HepG2 (cell line): ENCODE measurements around the gene EEFSEC. TPM values are rescaled to one million over a fixed set of nuclear protein-coding genes. Genes with fewer than 3 reads are reported as not detected.

Source experiments
- ATAC-seq: fragments of 200-7000 bp; cut with Tn5 transposase; 3 replicates; pipeline ENCODE4 v1.9.1; 2020; ENCODE audit warnings: mild to moderate bottlenecking, moderate library complexity
- BruUV-seq: library from RNA; stranded (reverse); fragments of 400-500 nt; replicated peaks from 2 replicates; lab custom pipeline; 2021; lab: Mats Ljungman, UMichigan
- CTCF ChIA-PET: fragments of 300-600 bp; formaldehyde crosslinking; extraction: SDS; loops from one replicate; lab custom pipeline; 2021; ENCODE audit warnings: low total read pairs, inconsistent platforms, low intra/inter-chr PET ratio; lab: Yijun Ruan, JAX
- POLR2A ChIA-PET: fragments of 350-600 bp; sonication (Branson Sonifier 250); formaldehyde crosslinking; loops from one replicate; lab custom pipeline; 2020; ENCODE audit warnings: antibody characterized with exemption, inconsistent platforms; lab: Yijun Ruan, JAX
- DNase-seq: peaks from one replicate; pipeline ENCODE4 v3.0.0-alpha.2; 2015; ENCODE audit warnings: low spot score
- FAIRE-seq: peaks from 3 replicates; lab custom pipeline; 2011; peaks lifted over from hg19 to GRCh38; lab: Jason Lieb, UNC
- H2AFZ ChIP-seq: one replicate; pipeline ENCODE4 v1.6.1; 2011; ENCODE audit warnings: low read length, inconsistent platforms
- H3K27ac ChIP-seq: fragments of 300-600 bp; 3 replicates; pipeline ENCODE4 v1.8.0; 2011; ENCODE audit warnings: mixed run types, mild to moderate bottlenecking, mixed read lengths, low read length, inconsistent platforms; ENCODE audit not compliant: insufficient read depth; ENCODE audit errors: extremely low read length
- H3K27me3 ChIP-seq, 2 experiments: fragments of 200-600 bp in 1 of 2; 2 replicates in 1 of 2; 3 replicates in 1 of 2; pipeline versions ENCODE4 v1.6.0 to v1.8.0; 2011; ENCODE audit warnings: low read length in 2 of 2, mild to moderate bottlenecking in 2 of 2, moderate library complexity in 2 of 2, inconsistent platforms in 1 of 2; ENCODE audit not compliant: insufficient read depth in 2 of 2, control insufficient read depth in 1 of 2
- H3K36me3 ChIP-seq, 2 experiments: fragments of 200-600 bp in 1 of 2; replicated peaks in 1 of 2; 2 replicates in 1 of 2; 3 replicates in 1 of 2; pipeline versions ENCODE4 v1.5.1 to v1.8.0; 2011; ENCODE audit warnings: low read length in 2 of 2, inconsistent platforms in 1 of 2; ENCODE audit not compliant: insufficient read depth in 2 of 2, control insufficient read depth in 1 of 2
- H3K4me1 ChIP-seq: 2 replicates; pipeline ENCODE4 v1.5.1; 2012; ENCODE audit warnings: low read length, inconsistent platforms; ENCODE audit not compliant: insufficient read depth
- H3K4me2 ChIP-seq: 2 replicates; pipeline ENCODE4 v1.6.0; 2011; ENCODE audit warnings: low read depth, low read length, inconsistent platforms
- H3K4me3 ChIP-seq, 3 experiments: fragments of 200-600 bp in 1 of 3; sonication (generic), shearing (Covaris generic) in 1 of 3; replicated peaks in 1 of 3; 2 replicates each; pipeline ENCODE4 v1.5.1; 2011 to 2016; ENCODE audit warnings: low read length in 3 of 3, inconsistent platforms in 2 of 3, low read depth in 2 of 3, mild to moderate bottlenecking in 2 of 3, control low read depth in 1 of 3, mixed read lengths in 1 of 3; ENCODE audit not compliant: insufficient read depth in 1 of 3
- H3K79me2 ChIP-seq: one replicate; pipeline ENCODE4 v1.6.1; 2011; ENCODE audit warnings: low read length, inconsistent platforms; ENCODE audit not compliant: insufficient read depth
- H3K9ac ChIP-seq: 2 replicates; pipeline ENCODE4 v1.6.0; 2011; ENCODE audit warnings: mild to moderate bottlenecking, low read depth, low read length, inconsistent platforms; ENCODE audit not compliant: insufficient read depth
- H3K9me3 ChIP-seq: 2 replicates; pipeline ENCODE4 v1.5.1; 2012; ENCODE audit warnings: mild to moderate bottlenecking, low read length
- H4K20me1 ChIP-seq: 2 replicates; pipeline ENCODE4 v1.6.0; 2011; ENCODE audit warnings: inconsistent platforms, mild to moderate bottlenecking, low read length, moderate library complexity; ENCODE audit not compliant: insufficient read depth
- HNF4A ChIP-seq: sonication (generic); formaldehyde crosslinking; IDR thresholded peaks from 2 replicates; pipeline ENCODE4 v1.4.0; 2020; ENCODE audit warnings: missing genetic modification reagents
- LCORL ChIP-seq, 2 experiments: fragments of 450-650 bp in 1 of 2; sonication (generic) in 1 of 2; formaldehyde crosslinking in 1 of 2; IDR thresholded peaks; 2 replicates each; pipeline versions ENCODE4 v1.5.0 to v1.6.1; 2017 to 2020; ENCODE audit warnings: antibody characterized with exemption in 1 of 2, missing genetic modification reagents in 1 of 2
- NFE2L1 ChIP-seq: sonication (generic); formaldehyde crosslinking; IDR thresholded peaks from 2 replicates; pipeline ENCODE4 v1.4.0; 2020; ENCODE audit warnings: missing genetic modification reagents, mild to moderate bottlenecking, borderline replicate concordance
- NR2F1 ChIP-seq, 2 experiments: fragments of 450-650 bp in 1 of 2; formaldehyde crosslinking in 1 of 2; IDR thresholded peaks; 2 replicates each; pipeline versions ENCODE4 v1.5.0 to v1.6.1; 2016 to 2020; ENCODE audit warnings: mild to moderate bottlenecking in 1 of 2, missing compliant biosample characterization in 1 of 2, missing genetic modification reagents in 1 of 2, moderate library complexity in 1 of 2
- POGZ ChIP-seq: sonication (generic); formaldehyde crosslinking; IDR thresholded peaks from 2 replicates; pipeline ENCODE4 v1.4.0; 2020; ENCODE audit warnings: mild to moderate bottlenecking, missing genetic modification reagents
- REXO4 ChIP-seq: sonication (generic); formaldehyde crosslinking; IDR thresholded peaks from 2 replicates; pipeline ENCODE4 v1.8.0; 2022; ENCODE audit warnings: missing genetic modification reagents, mild to moderate bottlenecking, borderline replicate concordance
- SRF ChIP-seq: IDR thresholded peaks from 2 replicates; pipeline ENCODE4 v1.6.1; 2011; ENCODE audit warnings: mild to moderate bottlenecking, low read depth, low read length, moderate library complexity
- TBX3 ChIP-seq: fragments of 450-650 bp; IDR thresholded peaks from 2 replicates; pipeline ENCODE4 v1.6.1; 2017; ENCODE audit warnings: antibody characterized with exemption, mild to moderate bottlenecking, inconsistent platforms, borderline replicate concordance
- ZFP1 ChIP-seq: IDR thresholded peaks from 2 replicates; pipeline ENCODE4 v1.6.1; 2016
- ZKSCAN5 ChIP-seq: sonication (generic); formaldehyde crosslinking; IDR thresholded peaks from 2 replicates; pipeline ENCODE4 v1.5.1; 2020; ENCODE audit warnings: mild to moderate bottlenecking, missing genetic modification reagents
- ZNF296 ChIP-seq: sonication (generic); formaldehyde crosslinking; conservative IDR thresholded peaks from 2 replicates; pipeline ENCODE4 v1.5.0; 2020; ENCODE audit warnings: mild to moderate bottlenecking, missing genetic modification reagents
- ZNF441 ChIP-seq: sonication (generic); formaldehyde crosslinking; IDR thresholded peaks from 2 replicates; pipeline ENCODE4 v1.7.0; 2021; ENCODE audit warnings: missing genetic modification reagents, borderline replicate concordance
- ZNF572 ChIP-seq: sonication (generic); formaldehyde crosslinking; IDR thresholded peaks from 2 replicates; pipeline ENCODE4 v1.5.1; 2020; ENCODE audit warnings: mild to moderate bottlenecking, missing genetic modification reagents
- ZNF7 ChIP-seq: IDR thresholded peaks from 2 replicates; pipeline ENCODE4 v1.6.1; 2016; ENCODE audit warnings: missing biosample characterization, missing genetic modification reagents
- ZNF788 ChIP-seq: sonication (generic); formaldehyde crosslinking; IDR thresholded peaks from 2 replicates; pipeline ENCODE4 v1.5.0; 2020; ENCODE audit warnings: mild to moderate bottlenecking, missing genetic modification reagents, borderline replicate concordance
- ZNF878 ChIP-seq: sonication (generic); formaldehyde crosslinking; IDR thresholded peaks from 2 replicates; pipeline ENCODE4 v1.8.1; 2023; ENCODE audit warnings: mild to moderate bottlenecking, missing genetic modification reagents, moderate library complexity
- WGBS: methylation state at CpG from one replicate; pipeline ENCODE4 v1.1.6; 2017; ENCODE audit warnings: low lambda C conversion rate; 5-methylcytosine and 5-hydroxymethylcytosine counted together
- in situ Hi-C: cut with HindIII; loops from 2 replicates; pipeline ENCODE4 v1.10.0; 2017; ENCODE audit warnings: low pct_unique_long_range_greater_than_20kb; ENCODE audit not compliant: extremely low pct_ligation_motif_present
- intact Hi-C: fragments of 100-400 bp; cut with micrococcal nuclease; formaldehyde crosslinking; loops from one replicate; pipeline ENCODE4 v1.10.0; 2022; ENCODE audit not compliant: unreplicated experiment
- polyA plus RNA-seq, 8 experiments: library from polyadenylated mRNA; depleted of rRNA in 3 of 8; stranded (reverse) in 7 of 8; unstranded in 1 of 8; fragments of >200 nt; fragmentation: Illumina TruSeq in 4 of 8; extraction: Trizol in 4 of 8; gene quantifications; 2 replicates each; pipeline versions ENCODE4 v1.2.1 to v1.2.3, GENCODE V29; 2011 to 2016; ENCODE audit warnings: low read depth in 4 of 8, missing spikeins in 1 of 8, mixed read lengths in 1 of 8; ENCODE audit not compliant: insufficient read depth in 1 of 8
- total RNA-seq, 5 experiments: library from RNA; depleted of rRNA; stranded (reverse); fragments of >200 nt; fragmentation: Illumina TruSeq; extraction: Trizol; gene quantifications; 2 replicates each; pipeline ENCODE4 v1.2.3, GENCODE V29; 2016; ENCODE audit warnings: low read depth in 1 of 5
- TF ChIP-seq, protein P1 (sequence below): sonication (generic); formaldehyde crosslinking; IDR thresholded peaks from 2 replicates; pipeline ENCODE4 v1.5.1; 2020; ENCODE audit warnings: missing genetic modification reagents, mild to moderate bottlenecking, borderline replicate concordance
- TF ChIP-seq, protein P2 (sequence below): sonication (generic); formaldehyde crosslinking; conservative IDR thresholded peaks from 2 replicates; pipeline ENCODE4 v1.8.0; 2022; ENCODE audit warnings: mild to moderate bottlenecking, moderate library complexity, missing genetic modification reagents
- TF ChIP-seq, protein P3 (sequence below): sonication (generic); formaldehyde crosslinking; IDR thresholded peaks from 2 replicates; pipeline ENCODE4 v1.5.0; 2020; ENCODE audit warnings: missing genetic modification reagents

The EEFSEC gene
- total and polyA plus RNA-seq, 2 of the 13 experiments (the other 11 are each of a cell fraction or from before 2014, with no cell fraction given): 6.4 to 24.2 TPM

DNA sequence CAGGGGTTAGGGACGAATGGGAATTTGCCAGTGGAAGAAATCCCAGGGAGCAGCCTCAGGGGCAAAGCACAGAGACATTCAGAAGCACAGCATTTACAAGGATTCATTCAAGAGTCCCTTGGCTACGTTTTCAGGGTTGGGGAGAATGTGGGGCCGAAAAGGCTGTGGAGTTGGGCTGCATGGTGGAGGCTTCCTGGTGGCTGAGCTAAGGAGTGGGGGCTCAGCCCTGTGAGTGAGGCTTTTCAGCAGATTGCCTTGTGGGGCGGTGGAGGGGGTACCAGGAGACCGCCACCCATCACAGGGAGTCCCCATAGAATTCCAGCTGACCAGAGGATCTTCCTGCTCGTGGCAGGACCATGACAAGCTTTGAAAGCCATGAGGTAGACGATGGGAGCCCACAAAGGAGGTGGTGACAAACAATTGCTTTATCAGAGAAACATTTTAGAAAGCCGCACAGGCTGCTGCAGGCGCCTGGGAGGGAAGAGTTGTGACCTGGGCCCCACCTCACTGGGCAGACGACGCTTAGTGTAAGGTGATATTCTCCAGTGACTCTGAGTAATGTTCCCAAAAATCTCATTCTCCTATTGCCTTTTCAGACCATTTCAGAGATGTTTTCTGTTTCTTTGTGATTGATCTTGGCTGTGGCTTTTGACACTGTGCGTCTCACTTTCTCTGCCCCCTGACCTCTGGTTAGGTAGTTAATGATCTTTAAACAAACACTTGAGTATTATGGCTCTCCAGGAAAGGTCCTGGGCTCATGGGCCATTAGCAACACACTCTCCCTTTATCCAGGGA is 185.5 kb downstream of the EEFSEC start:
- intact Hi-C loops: no loop called here
- FAIRE-seq (no peak), DNase-seq (no peak), ATAC-seq (no peak)
- Histone ChIP-seq H3K79me2 (no peaks in the 10 kb centered on the region), H3K4me3 (no peak overlapping the region), H2AFZ (no peak overlapping the region), H3K36me3 (peaks cover 10 to 30% of the 10 kb centered on the region in 2 experiments; a peak in 4 of 5 replicates), H3K27ac (no peak overlapping the region), H3K9me3 (no peaks in the 10 kb centered on the region), H3K4me1 (peaks cover 25% of the 10 kb centered on the region), H3K9ac (no peak overlapping the region), H3K4me2 (no peak overlapping the region), H3K27me3 (no peaks in the 10 kb centered on the region), H4K20me1 (no peaks in the 10 kb centered on the region)
- in situ Hi-C loops: no loop called here
- ChIA-PET POLR2A (no interaction called here), CTCF (no interaction called here)
- 80% methylated on average over 10 of the region's 12 CpGs for WGBS
- BruUV-seq: no TSS peak
- TF ChIP-seq ZNF878 (CRISPR knock-in tag) (no peak), ZNF441 (CRISPR knock-in tag) (no peak), POGZ (no peak), REXO4 (CRISPR knock-in tag) (no peak), SRF (no peak), ZNF296 (no peak), NFE2L1 (CRISPR knock-in tag) (no peak), LCORL (IDR thresholded peaks at IDR 0.05) (no peak), LCORL (CRISPR knock-in tag; IDR thresholded peaks at IDR 0.05) (no peak), ZKSCAN5 (CRISPR knock-in tag) (no peak), ZNF572 (CRISPR knock-in tag) (no peak), ZNF788 (CRISPR knock-in tag) (no peak), HNF4A (CRISPR knock-in tag) (0 out of 2 replicates have a peak, but pooled peaks have one; percentile 23), NR2F1 (CRISPR knock-in tag; IDR thresholded peaks at IDR 0.05) (peak; percentile 36 to 79; a peak in 2 of 4 replicates), ZNF7 (no peak), TBX3 (no peak), ZFP1 (CRISPR knock-in tag) (no peak)
- TF ChIP-seq, protein P1, sequence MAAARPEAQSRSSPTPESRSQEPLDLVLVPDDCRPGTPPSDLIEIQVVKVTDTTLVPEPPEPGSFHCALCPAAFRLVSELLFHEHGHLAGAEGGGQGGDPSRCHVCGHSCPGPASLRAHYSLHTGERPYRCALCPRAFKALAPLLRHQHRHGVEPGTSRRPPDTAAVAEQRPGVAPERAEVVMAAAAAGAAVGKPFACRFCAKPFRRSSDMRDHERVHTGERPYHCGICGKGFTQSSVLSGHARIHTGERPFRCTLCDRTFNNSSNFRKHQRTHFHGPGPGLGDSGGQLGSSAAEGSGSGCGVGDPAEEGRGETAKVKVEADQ (CRISPR knock-in tag): no peak
- TF ChIP-seq, protein P2, sequence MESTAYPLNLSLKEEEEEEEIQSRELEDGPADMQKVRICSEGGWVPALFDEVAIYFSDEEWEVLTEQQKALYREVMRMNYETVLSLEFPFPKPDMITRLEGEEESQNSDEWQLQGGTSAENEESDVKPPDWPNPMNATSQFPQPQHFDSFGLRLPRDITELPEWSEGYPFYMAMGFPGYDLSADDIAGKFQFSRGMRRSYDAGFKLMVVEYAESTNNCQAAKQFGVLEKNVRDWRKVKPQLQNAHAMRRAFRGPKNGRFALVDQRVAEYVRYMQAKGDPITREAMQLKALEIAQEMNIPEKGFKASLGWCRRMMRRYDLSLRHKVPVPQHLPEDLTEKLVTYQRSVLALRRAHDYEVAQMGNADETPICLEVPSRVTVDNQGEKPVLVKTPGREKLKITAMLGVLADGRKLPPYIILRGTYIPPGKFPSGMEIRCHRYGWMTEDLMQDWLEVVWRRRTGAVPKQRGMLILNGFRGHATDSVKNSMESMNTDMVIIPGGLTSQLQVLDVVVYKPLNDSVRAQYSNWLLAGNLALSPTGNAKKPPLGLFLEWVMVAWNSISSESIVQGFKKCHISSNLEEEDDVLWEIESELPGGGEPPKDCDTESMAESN: no peak
- TF ChIP-seq, protein P3, sequence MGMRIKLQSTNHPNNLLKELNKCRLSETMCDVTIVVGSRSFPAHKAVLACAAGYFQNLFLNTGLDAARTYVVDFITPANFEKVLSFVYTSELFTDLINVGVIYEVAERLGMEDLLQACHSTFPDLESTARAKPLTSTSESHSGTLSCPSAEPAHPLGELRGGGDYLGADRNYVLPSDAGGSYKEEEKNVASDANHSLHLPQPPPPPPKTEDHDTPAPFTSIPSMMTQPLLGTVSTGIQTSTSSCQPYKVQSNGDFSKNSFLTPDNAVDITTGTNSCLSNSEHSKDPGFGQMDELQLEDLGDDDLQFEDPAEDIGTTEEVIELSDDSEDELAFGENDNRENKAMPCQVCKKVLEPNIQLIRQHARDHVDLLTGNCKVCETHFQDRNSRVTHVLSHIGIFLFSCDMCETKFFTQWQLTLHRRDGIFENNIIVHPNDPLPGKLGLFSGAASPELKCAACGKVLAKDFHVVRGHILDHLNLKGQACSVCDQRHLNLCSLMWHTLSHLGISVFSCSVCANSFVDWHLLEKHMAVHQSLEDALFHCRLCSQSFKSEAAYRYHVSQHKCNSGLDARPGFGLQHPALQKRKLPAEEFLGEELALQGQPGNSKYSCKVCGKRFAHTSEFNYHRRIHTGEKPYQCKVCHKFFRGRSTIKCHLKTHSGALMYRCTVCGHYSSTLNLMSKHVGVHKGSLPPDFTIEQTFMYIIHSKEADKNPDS (CRISPR knock-in tag): no peak
